Lung (tissue), 12 donors: ENCODE measurements around the gene PRPF18. TPM values are rescaled to one million over a fixed set of nuclear protein-coding genes. Genes with fewer than 3 reads are reported as not detected.

Experiments used
- ATAC-seq: fragments of 200-7000 bp; cut with Tn5 transposase; one replicate; pipeline ENCODE4 v1.9.1; 2020; ENCODE audit warnings: moderate number of reproducible peaks; ENCODE audit not compliant: insufficient read depth, low FRiP score
- DNase-seq, 3 donors: peaks; one replicate each; pipeline ENCODE4 v3.0.0-alpha.2; 2013 to 2017
- H3K27ac ChIP-seq, 2 donors: one replicate each; pipeline ENCODE4 v1.5.1; 2013; ENCODE audit warnings: mild to moderate bottlenecking in 2 of 2, moderate library complexity in 2 of 2, control low read depth in 1 of 2, inconsistent platforms in 1 of 2, low read depth in 1 of 2, low read length in 1 of 2
- H3K27me3 ChIP-seq, 3 donors: one replicate each; pipeline ENCODE4 v1.5.1; 2013; ENCODE audit warnings: low read length in 2 of 3; ENCODE audit not compliant: control insufficient read depth in 3 of 3, insufficient read depth in 3 of 3
- H3K36me3 ChIP-seq, 4 donors: one replicate each; pipeline ENCODE4 v1.5.1; 2013; ENCODE audit warnings: low read length in 4 of 4, mild to moderate bottlenecking in 1 of 4, moderate library complexity in 1 of 4; ENCODE audit not compliant: control insufficient read depth in 4 of 4, insufficient read depth in 4 of 4
- H3K4me1 ChIP-seq, 5 donors: one replicate each; pipeline ENCODE4 v1.5.1; 2013; ENCODE audit warnings: low read length in 5 of 5, mild to moderate bottlenecking in 2 of 5, moderate library complexity in 1 of 5; ENCODE audit not compliant: control insufficient read depth in 5 of 5, insufficient read depth in 5 of 5
- H3K4me3 ChIP-seq: one replicate; pipeline ENCODE4 v1.5.1; 2013; ENCODE audit warnings: mild to moderate bottlenecking, control low read depth, moderate library complexity
- H3K9ac ChIP-seq, 2 donors: one replicate each; pipeline ENCODE4 v1.5.1; 2013; ENCODE audit warnings: low read length in 2 of 2, control low read depth in 1 of 2; ENCODE audit not compliant: insufficient read depth in 1 of 2
- H3K9me3 ChIP-seq, 4 donors: one replicate each; pipeline ENCODE4 v1.5.1; 2013; ENCODE audit warnings: low read length in 3 of 4, mild to moderate bottlenecking in 1 of 4, moderate library complexity in 1 of 4; ENCODE audit not compliant: control insufficient read depth in 4 of 4, insufficient read depth in 3 of 4
- WGBS, 2 donors: extraction: QIAGEN DNeasy Blood & Tissue Kit; methylation state at CpG; one replicate each; pipeline ENCODE4 v1.1.7; 2013; 5-methylcytosine and 5-hydroxymethylcytosine counted together
- polyA plus RNA-seq, 2 donors: library from polyadenylated mRNA; stranded (reverse); fragments of 200-250 nt; gene quantifications; one replicate each; pipeline ENCODE4 v1.2.1, GENCODE V29; 2013
- total RNA-seq, 2 donors: library from RNA; depleted of rRNA in 1 of 2; stranded (reverse); fragments of >200 nt in 1 of 2; gene quantifications; one replicate each; pipeline ENCODE4 v1.2.1, GENCODE V29; 2014 to 2021
- TF ChIP-seq, protein P1 (sequence below): IDR thresholded peaks from 2 replicates; pipeline ENCODE4 v1.5.1; 2012; ENCODE audit warnings: mild to moderate bottlenecking; ENCODE audit errors: control extremely low read depth, extremely low read depth
- donor health status: control.
- donor health status: control.
- donor health status: Bipolar disorder and iron deficiency.
- donor health status: healthy.
- donor health status: DM: yes; HTN: yes; CAD: no.

Gene PRPF18
- total and polyA plus RNA-seq, 4 donors = 10.6 to 39.9 (median 19.3) TPM

GRCh38 chr10:13585943-13586342, 822 bp upstream of the PRPF18 start:
- Histone ChIP-seq H3K9me3 (no peaks in the 10 kb centered on the region), H3K4me1 (peaks cover 0 to 11% (median 6%) of the 10 kb centered on the region in 5 donors), H3K27me3 (peaks cover 0 to 10% (median 3%) of the 10 kb centered on the region in 3 donors), H3K4me3 (no peak overlapping the region), H3K27ac (no peak overlapping the region), H3K9ac (no peak overlapping the region), H3K36me3 (peaks cover 0 to 2% (median 0%) of the 10 kb centered on the region in 4 donors)
- WGBS, 2 donors = 76 to 84% methylated on average over 4 of the region's 4 CpGs
- DNase-seq (no peak), ATAC-seq (no peak)
- TF ChIP-seq, protein P1, sequence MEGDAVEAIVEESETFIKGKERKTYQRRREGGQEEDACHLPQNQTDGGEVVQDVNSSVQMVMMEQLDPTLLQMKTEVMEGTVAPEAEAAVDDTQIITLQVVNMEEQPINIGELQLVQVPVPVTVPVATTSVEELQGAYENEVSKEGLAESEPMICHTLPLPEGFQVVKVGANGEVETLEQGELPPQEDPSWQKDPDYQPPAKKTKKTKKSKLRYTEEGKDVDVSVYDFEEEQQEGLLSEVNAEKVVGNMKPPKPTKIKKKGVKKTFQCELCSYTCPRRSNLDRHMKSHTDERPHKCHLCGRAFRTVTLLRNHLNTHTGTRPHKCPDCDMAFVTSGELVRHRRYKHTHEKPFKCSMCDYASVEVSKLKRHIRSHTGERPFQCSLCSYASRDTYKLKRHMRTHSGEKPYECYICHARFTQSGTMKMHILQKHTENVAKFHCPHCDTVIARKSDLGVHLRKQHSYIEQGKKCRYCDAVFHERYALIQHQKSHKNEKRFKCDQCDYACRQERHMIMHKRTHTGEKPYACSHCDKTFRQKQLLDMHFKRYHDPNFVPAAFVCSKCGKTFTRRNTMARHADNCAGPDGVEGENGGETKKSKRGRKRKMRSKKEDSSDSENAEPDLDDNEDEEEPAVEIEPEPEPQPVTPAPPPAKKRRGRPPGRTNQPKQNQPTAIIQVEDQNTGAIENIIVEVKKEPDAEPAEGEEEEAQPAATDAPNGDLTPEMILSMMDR = no peak

DNA sequence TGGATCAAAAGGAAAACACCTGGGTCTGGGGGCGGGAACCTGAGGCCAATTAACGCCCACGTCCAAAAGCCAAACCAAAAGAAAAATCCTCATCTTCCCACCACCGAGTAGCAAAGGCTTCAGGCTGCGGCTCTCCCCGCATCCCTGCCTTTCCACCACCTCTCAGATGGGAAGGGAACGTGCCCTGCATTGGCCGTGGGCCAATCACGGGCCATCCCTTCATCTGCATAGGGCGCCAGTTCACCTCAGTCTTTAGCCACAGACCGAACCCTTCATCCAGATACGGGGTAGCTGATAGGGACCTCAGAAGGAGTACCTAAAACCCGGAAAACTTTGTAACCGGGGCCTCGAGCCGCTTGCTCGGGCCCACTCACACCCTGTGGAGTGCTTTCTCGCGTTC, 626 bp downstream of the PRPF18 start:
- H3K9ac ChIP-seq = peak overlapping the region; percentile 41 to 86
- no peaks in the 10 kb centered on the region for H3K9me3 ChIP-seq
- peak overlapping the region; percentile 98 for H3K4me3 ChIP-seq
- no peak for ATAC-seq
- H3K36me3 ChIP-seq = peaks cover 0 to 5% (median 1%) of the 10 kb centered on the region in 4 donors
- WGBS, 2 donors = 4% methylated on average over 19 of the region's 19 CpGs
- peaks cover 0 to 11% (median 6%) of the 10 kb centered on the region in 5 donors for H3K4me1 ChIP-seq
- TF ChIP-seq, protein P1 = no peak
- DNase-seq = no peak
- peaks cover 0 to 10% (median 3%) of the 10 kb centered on the region in 3 donors for H3K27me3 ChIP-seq
- no peak overlapping the region for H3K27ac ChIP-seq

GRCh38 chr10:13589316-13589715, 2.6 kb downstream of the PRPF18 start:
- no peaks in the 10 kb centered on the region for H3K9me3 ChIP-seq
- H3K27ac ChIP-seq = no peak overlapping the region
- H3K4me3 ChIP-seq = no peak overlapping the region
- H3K9ac ChIP-seq = no peak overlapping the region
- peaks cover 0 to 11% (median 6%) of the 10 kb centered on the region in 5 donors for H3K4me1 ChIP-seq
- DNase-seq (no peak), ATAC-seq (no peak)
- 82 to 87% methylated on average over 1 of the region's 1 CpG for WGBS, 2 donors
- H3K27me3 ChIP-seq = peaks cover 0 to under 1% (median 0%) of the 10 kb centered on the region in 3 donors
- peaks cover 0 to 10% (median 6%) of the 10 kb centered on the region in 4 donors for H3K36me3 ChIP-seq
- TF ChIP-seq, protein P1 = no peak

DNA sequence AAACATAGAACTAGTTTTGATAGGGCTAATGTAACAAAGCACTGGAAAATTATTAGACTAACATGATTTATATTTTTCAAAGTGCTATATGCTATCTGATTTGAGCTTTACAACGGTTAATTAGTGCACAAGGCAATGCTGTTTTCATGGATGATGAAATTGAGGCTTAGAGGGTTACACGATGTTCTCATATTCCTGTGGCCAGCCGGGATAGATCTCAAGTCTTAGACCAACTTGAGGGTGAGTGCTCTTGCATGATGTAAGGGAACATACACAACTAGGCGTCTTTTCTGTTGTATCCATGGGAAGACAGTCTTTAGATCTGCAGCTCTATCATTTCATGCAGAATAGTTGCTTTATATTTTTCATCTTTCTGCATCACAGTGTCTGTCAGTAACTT, 4.1 kb downstream of the PRPF18 start:
- H3K4me1 ChIP-seq = peaks cover 0 to 12% (median 6%) of the 10 kb centered on the region in 5 donors
- H3K9ac ChIP-seq = no peak overlapping the region
- H3K9me3 ChIP-seq = no peaks in the 10 kb centered on the region
- H3K27ac ChIP-seq = no peak overlapping the region
- TF ChIP-seq, protein P1 = no peak
- H3K27me3 ChIP-seq = no peaks in the 10 kb centered on the region
- H3K4me3 ChIP-seq = no peak overlapping the region
- ATAC-seq (no peak), DNase-seq (no peak)
- H3K36me3 ChIP-seq = peaks cover 0 to 11% (median 7%) of the 10 kb centered on the region in 4 donors
- WGBS, 2 donors = 81 to 83% methylated on average over 4 of the region's 4 CpGs
